ENCODE results near the gene ZNF428.

The ZNF428 gene

GRCh38 chr19:43628646-43629326, 9.4 kb upstream of the ZNF428 start:
- Histone ChIP-seq H3K4me3 (ENCODE audit: low read depth in 1 of 2, low read length in 1 of 2) (no peak overlapping the region), H3K4me1 (ENCODE audit: control insufficient read depth in 1 of 2, insufficient read depth in 1 of 2, low read depth in 1 of 2, low read length in 1 of 2) (peaks cover 3 to 4% of the 10 kb centered on the region in 2 experiments), H3K36me3 (no peaks in the 10 kb centered on the region), H3K9me3 (no peaks in the 10 kb centered on the region), H3K27ac (no peak overlapping the region), H3K27me3 (peaks cover 45% of the 10 kb centered on the region)
- no peak for TF ChIP-seq CTCF (IDR thresholded peaks at IDR 0.05)

- Histone ChIP-seq H3K36me3 (no peaks in the 10 kb centered on the region), H3K27ac (no peak overlapping the region), H3K4me3 (ENCODE audit: low read depth in 1 of 2, low read length in 1 of 2) (no peak overlapping the region), H3K4me1 (ENCODE audit: control insufficient read depth in 1 of 2, insufficient read depth in 1 of 2, low read depth in 1 of 2, low read length in 1 of 2) (peaks cover 3 to 4% of the 10 kb centered on the region in 2 experiments), H3K9me3 (no peaks in the 10 kb centered on the region), H3K27me3 (peaks cover 37% of the 10 kb centered on the region)
- TF ChIP-seq CTCF (IDR thresholded peaks at IDR 0.05), result no peak
Observed at GRCh38 chr19:43626838-43627237, 7.4 kb upstream of the ZNF428 start.

GRCh38 chr19:43625918-43626579, 6.6 kb upstream of the ZNF428 start:
- Histone ChIP-seq H3K9me3 (no peaks in the 10 kb centered on the region), H3K4me1 (ENCODE audit: control insufficient read depth in 1 of 2, insufficient read depth in 1 of 2, low read depth in 1 of 2, low read length in 1 of 2) (peaks cover 3 to 4% of the 10 kb centered on the region in 2 experiments), H3K4me3 (ENCODE audit: low read depth in 1 of 2, low read length in 1 of 2) (no peak overlapping the region), H3K36me3 (no peaks in the 10 kb centered on the region), H3K27ac (no peak overlapping the region), H3K27me3 (peaks cover 33% of the 10 kb centered on the region)
- no peak for TF ChIP-seq CTCF (IDR thresholded peaks at IDR 0.05)

DNA sequence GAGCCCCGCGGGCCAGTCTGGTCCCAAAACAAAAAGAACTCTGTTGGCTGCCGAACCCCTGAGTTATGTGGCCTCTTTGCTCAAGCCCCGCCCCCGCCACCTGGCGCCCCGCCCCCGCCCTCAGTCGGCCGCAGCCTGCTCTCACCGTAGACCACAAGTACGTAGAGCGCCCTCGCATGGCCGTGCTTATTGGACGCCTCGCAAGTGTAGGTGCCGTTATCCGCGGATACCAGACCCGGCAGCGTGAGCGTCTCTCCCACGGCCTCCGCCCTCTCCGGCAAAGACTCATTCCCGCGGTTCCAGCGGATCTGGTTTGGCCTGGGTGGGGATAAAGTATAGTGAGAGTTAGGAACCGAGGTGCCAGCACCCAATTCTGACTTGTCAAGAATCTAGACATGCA, 5.5 kb upstream of the ZNF428 start:
- TF ChIP-seq CTCF (IDR thresholded peaks at IDR 0.05), result no peak
- Histone ChIP-seq H3K4me1 (ENCODE audit: control insufficient read depth in 1 of 2, insufficient read depth in 1 of 2, low read depth in 1 of 2, low read length in 1 of 2) (peaks cover 6% of the 10 kb centered on the region in 2 experiments), H3K4me3 (ENCODE audit: low read depth in 1 of 2, low read length in 1 of 2) (no peak overlapping the region), H3K36me3 (no peaks in the 10 kb centered on the region), H3K9me3 (no peaks in the 10 kb centered on the region), H3K27me3 (peaks cover 33% of the 10 kb centered on the region), H3K27ac (no peak overlapping the region)

GRCh38 chr19:43623889-43624670, 4.7 kb upstream of the ZNF428 start:
- H3K27me3 ChIP-seq, result peaks cover 33% of the 10 kb centered on the region
- H3K4me3 ChIP-seq (ENCODE audit: low read depth in 1 of 2, low read length in 1 of 2), result no peak overlapping the region
- H3K4me1 ChIP-seq (ENCODE audit: control insufficient read depth in 1 of 2, insufficient read depth in 1 of 2, low read depth in 1 of 2, low read length in 1 of 2), result peaks cover 8 to 12% of the 10 kb centered on the region in 2 experiments
- no peaks in the 10 kb centered on the region for H3K9me3 ChIP-seq
- no peak for TF ChIP-seq CTCF (IDR thresholded peaks at IDR 0.05)
- H3K27ac ChIP-seq, result no peak overlapping the region
- H3K36me3 ChIP-seq, result no peaks in the 10 kb centered on the region

Data from neutrophil (primary cell).